HG03103 (cell line): ENCODE results near the gene NAA80.
"Not testable (repeated sequence)": the region's sequence is repeated elsewhere in the genome, so short reads cannot be mapped to it uniquely, and the experiment has no call there.

Experiments
- ATAC-seq: cut with Tn5 transposase; IDR thresholded peaks from one replicate; pipeline ENCODE4 v1.9.1; 2021; ENCODE audit warnings: low read depth; ENCODE audit not compliant: unreplicated experiment

The NAA80 gene

GRCh38 chr3:50293079-50293801 lies 6.0 kb downstream of the NAA80 start:
- ATAC-seq: no peak

GRCh38 chr3:50292159-50293078 lies 6.8 kb downstream of the NAA80 start, which contains the start of gene IFRD2:
Gene IFRD2 (minus strand): TSS chr3:50292429. CDS start chr3:50292274, 155 bp downstream.
- ATAC-seq: peak; percentile 92

- no peak for ATAC-seq
These were observed 9.0 kb downstream of the NAA80 start for GRCh38 chr3:50290161-50290641.

- no peak for ATAC-seq
These were observed 10.1 kb downstream of the NAA80 start for GRCh38 chr3:50289130-50289529.

GRCh38 chr3:50288387-50289007 lies 10.7 kb downstream of the NAA80 start:
- no peak for ATAC-seq

GRCh38 chr3:50287262-50287661 lies 11.9 kb downstream of the NAA80 start:
- ATAC-seq: no peak

GRCh38 chr3:50286322-50287227 lies 12.6 kb downstream of the NAA80 start:
- no peak for ATAC-seq

GRCh38 chr3:50284121-50284520 lies 15.1 kb downstream of the NAA80 start:
- ATAC-seq: not testable (repeated sequence)

- no peak for ATAC-seq
These were observed 19.8 kb downstream of the NAA80 start for GRCh38 chr3:50279255-50280016.

GRCh38 chr3:50278880-50279224 lies 20.4 kb downstream of the NAA80 start, which contains the start of gene LSMEM2:
Gene LSMEM2 (plus strand): TSS chr3:50279087. CDS start chr3:50279114, 27 bp downstream.
- ATAC-seq: no peak

GRCh38 chr3:50278123-50278879 lies 20.9 kb downstream of the NAA80 start:
- ATAC-seq: no peak

GRCh38 chr3:50276762-50277101 lies 22.5 kb downstream of the NAA80 start:
- ATAC-seq: no peak

GRCh38 chr3:50275996-50276761 lies 23.0 kb downstream of the NAA80 start:
- ATAC-seq: no peak

GRCh38 chr3:50275141-50275995 lies 23.8 kb downstream of the NAA80 start:
- ATAC-seq: no peak

GRCh38 chr3:50274371-50275104 lies 24.7 kb downstream of the NAA80 start:
- ATAC-seq: no peak

- ATAC-seq: no peak
These were observed 25.5 kb downstream of the NAA80 start for GRCh38 chr3:50273689-50274065.
